Epidermal melanocyte (primary cell): ENCODE measurements around the gene STRN3.

Source experiments
- DNase-seq: peaks from one replicate; pipeline ENCODE4 v3.0.0; 2011; ENCODE audit warnings: low spot score; ENCODE audit not compliant: insufficient read length

Gene STRN3

DNA sequence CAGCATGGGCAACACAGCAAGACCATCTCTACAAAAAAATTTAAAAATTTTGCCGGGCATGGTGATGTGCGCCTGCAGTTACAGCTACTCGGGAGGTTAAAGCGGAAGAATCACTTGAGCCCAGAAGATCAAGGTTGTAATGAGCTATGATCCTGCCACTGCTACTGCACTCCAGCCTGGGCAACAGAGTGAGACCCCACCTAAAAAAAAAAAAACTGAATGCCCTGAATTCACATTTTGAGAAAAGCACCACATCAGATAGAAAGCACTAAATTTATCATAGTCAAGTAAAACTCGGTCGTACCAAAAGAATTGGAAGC is 24.9 kb downstream of the STRN3 start:
- DNase-seq = no peak

DNA sequence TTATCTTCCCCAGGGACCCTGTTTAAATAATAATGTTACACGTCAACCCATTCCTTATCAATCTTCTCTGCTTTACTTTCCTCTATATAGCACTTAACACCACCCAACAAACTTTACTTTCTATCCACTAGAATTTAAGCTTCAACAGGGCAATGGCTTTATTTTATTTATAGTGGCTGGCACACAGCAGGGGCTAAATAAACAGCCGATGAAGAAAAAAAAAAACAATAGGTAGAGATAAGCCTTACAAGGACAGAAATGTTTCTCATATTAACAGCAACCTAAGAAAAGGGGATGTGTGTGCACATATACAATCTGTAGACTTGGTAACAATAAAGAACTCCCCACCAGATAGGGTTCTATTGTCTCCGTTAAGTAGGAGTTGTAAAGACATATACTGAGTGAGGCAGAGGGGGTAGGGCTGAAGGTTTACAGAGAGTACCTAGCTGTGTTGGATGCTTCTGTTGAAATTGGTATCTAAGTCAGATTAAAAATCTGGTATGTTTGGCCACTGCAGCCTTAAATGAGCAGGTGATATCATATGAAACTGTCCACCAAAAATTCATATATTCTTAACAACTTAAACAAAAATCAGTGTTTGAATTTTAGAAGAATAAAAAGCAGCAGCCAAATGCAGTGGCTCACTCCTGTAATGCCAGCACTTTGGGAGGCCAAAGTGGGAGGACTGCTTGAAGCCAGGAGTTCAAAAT is 25.4 kb downstream of the STRN3 start:
- DNase-seq = no peak

DNA sequence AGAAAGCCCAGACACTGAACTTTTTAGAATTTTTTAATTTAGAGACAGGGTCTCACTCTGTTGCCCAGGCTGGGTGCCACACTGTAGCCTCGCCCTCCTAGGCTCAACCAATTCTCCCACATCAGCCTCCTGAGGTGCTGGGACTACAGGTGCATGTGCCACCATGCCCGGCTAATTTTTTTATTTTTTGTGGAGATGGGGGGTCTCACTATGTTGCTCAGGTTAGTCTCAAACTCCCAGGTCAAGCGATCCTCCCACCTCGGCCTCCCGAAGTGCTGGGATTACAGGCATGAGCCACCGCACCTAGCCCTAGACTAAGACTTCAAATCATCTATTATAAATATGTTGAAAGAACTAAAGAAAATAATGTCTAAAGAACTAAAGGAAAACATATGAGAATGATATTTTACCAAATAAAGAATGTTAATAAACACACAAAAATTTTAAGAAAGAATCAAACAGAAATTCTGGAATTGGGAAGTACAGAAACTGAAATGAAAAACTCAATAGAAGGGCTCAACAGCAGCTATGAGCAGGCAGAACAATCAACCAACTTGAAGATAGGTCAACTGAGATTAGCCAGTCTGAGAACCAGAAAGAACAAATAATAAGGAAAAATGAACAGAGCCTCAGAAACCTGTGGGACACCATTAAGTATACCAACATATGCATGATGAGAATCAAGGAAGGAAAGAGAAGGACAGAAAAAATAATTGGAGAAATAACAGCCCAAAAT is 27.0 kb downstream of the STRN3 start:
- no peak for DNase-seq

DNA sequence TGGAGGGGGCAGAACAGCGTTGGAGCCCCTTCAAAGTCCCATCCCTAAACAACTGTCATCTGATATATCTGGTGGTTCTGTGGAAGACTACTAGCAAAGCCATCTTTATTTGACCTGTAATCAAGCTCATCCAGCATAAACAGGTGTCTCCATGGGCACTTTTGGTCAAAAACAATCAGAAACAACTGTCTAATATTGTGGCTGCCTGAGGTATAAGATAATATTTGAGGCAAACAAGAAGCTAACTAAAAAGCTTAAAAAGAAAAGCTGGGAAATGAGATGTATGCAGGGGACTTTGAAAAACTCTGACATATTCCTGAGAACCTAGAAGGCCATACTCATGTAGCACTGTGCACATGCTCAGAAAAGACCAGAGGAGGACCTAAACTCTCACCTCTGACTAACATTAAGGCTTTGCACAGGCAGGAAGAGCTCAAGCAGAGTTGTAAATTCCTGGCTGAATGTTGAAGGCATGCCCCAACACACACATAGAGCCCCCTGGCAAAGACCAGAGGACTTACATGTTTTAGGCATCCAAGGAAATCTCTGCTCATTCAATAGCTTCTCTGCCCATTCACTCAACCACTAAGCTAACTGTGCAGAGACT is 28.0 kb downstream of the STRN3 start:
- DNase-seq = no peak

DNA sequence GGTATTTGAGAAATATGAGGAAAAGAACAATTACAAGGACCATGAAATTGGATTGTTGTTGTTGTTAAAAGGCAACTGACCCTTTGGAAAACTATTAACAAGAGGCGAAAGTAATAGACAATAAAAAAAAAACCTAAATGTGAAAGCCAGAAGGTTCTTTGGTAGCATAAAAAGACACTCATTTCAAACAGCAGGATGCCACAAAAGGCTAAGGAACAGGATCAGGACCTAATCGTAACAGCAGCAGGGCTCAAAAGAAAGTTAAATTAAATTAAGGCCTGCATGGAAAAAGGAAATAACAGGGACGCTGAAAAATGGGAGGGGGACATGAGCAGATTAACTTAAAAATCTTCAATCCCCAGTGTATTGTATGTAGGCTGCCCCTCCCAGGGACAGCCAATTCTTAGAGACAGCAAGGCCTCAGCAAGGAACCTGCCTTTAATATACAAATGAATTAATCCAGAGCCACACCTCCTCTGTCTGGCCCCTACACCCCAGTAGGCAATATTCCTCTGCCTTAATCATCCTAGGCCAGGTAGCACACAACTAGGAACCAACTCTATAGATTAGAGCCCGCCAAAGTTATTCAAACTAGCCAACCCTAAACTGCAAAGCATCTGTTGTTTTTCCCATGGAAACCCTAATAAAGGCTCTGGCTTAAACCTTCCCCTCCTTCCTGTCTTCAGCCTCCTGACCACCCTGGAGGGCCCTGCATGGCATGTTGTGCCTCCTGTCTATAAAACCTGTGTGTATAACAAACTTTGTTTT is 29.1 kb downstream of the STRN3 start:
- no peak for DNase-seq

DNA sequence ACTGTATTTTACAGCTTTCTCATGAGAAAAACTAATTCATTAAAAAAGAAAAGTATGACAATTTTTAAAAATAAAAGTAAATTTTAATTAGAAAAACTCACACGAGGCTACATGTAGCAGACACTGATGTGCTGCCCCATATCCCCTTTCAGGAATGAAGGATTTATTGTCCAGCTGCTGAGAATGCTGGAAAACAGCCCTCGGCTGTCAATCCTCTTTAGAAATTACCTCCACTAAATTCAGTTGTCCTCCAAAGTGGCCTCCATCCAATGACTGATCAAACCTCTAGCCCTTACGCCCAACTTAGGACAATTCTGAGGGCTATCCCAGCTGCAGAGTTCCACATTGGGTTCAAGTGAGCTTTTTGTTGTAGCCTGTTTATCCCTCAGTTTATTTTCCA is 30.5 kb downstream of the STRN3 start:
- no peak for DNase-seq

DNA sequence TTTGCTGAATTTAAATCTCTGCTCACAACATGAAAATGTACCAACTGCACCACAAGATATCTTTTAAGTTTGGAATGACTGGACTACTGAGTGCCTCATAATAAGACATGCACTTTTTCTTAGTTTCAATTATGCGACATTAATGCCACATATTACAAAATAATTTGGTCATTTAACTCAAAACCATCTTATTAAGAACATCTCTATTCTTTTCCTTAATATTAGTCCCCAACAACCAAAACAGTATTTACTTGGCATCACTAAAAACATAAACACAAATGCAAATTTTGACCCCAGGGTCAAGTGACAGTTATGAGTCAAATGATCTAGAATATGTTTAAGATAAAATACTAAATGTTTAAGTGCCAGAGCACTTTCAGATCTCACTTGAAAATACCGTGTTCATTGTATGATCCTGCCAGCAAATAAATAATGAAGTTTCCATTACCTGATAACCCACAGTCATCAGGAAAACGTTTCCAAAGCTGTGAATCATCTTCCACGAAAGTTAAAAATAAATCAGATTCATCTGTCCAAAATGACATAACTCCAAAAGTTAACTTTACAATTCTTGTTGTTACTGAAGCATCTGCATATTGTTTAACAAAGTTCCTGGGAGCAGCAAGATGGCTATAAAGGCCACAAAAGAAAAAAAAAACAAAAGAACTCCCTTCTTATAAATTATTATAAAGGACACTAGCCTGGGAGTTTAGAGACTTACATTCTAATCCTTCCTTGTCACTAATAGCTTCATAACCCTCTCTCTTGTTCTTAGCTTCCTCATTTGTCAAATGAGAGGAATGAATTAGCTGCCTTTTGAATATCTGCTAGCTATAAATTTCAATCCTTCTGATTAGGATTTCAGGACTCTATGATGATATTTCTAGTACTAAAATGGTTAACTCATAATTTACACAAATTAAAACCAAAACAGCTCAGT is 31.2 kb downstream of the STRN3 start:
- DNase-seq = no peak

DNA sequence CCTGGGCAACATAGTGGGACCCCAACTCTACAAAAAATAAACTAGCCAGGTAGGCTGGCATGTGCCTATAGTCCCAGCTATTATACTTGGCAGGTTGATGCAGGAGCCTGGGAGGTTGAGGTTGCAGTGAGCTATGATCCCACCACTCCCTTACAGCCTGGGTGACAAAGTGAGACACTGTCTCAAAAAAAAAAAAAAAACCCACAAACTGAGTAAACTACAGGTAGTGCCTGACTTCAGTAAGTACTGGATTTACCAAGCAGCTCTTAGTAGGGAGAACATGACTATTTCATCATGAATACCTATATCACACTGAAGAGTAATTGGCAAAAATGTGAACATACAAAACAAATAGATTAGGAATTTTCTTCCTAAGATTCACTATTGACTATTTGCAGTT is 33.1 kb downstream of the STRN3 start:
- no peak for DNase-seq

DNA sequence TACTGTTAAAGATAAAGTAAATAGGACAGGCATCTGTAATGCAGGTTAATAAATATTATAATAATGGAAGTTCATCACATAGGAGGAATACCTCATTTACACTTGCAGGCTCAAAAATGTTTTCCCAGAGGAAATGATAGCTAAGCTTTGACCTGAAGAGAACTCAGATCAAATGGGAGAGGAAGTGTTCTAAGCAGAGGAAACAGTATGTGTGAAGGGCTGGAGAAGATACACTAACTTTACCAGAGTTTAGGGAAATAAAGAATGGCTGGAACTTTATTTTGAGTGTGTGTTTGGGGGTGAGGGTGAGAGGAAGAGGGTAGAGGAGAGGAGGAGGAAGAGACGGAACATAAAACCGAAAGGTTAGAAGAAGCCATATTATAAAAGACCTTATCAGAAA is 34.8 kb downstream of the STRN3 start:
- no peak for DNase-seq

DNA sequence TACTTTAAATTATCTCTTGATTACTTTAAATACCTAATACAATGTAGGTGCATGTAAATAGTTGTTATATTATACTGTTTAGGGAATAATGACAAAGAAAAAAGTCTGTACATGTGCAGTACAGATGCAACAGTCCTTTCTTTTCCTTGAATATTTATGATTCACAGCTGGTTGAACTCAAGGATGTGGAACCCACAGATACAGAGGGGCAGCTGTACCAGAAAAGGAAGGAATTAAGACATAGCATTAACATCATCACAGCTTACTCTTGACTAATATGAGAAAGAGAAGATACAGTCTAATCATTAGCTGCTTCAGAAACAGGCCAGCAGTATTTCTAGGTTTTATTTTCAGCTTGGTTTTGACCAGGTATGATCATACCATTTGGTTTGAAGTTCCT is 35.4 kb downstream of the STRN3 start:
- DNase-seq = no peak

DNA sequence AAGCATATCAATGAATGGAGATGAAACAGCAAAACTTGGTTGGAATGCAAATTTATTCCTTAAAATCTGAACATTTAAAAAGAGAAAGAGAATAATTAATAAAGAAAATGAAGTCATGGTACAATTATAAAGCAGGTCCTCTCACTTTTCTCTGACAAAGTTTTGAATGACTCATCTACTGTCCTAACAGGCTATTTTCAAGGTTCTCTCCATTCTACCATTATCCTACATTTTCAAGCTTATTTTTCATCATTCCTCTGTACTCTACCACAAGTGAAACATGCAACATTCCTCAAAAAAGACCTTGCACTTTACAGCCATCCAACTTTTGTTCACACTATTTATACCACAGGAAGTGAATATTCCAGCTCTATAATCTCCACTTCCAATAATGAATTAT is 37.7 kb downstream of the STRN3 start:
- DNase-seq = no peak

DNA sequence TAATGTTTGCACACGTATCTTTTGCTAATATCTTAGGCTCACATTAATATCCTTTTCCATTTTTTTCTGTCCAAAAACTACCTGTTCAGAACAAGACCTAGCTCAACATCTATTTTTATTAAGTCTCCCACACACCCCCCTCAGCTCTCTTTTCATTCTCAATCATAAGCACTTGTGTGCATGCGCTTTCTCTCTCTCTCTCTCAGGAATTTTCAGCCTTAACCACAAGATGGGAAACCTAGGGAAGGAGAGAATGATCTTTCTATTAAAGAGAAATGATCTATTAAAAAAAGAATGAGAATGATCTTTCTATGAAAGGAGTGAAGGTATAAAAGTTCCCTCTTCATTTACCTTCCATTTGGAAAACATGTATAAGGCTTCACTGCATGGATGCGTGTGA is 40.4 kb downstream of the STRN3 start:
- no peak for DNase-seq

DNA sequence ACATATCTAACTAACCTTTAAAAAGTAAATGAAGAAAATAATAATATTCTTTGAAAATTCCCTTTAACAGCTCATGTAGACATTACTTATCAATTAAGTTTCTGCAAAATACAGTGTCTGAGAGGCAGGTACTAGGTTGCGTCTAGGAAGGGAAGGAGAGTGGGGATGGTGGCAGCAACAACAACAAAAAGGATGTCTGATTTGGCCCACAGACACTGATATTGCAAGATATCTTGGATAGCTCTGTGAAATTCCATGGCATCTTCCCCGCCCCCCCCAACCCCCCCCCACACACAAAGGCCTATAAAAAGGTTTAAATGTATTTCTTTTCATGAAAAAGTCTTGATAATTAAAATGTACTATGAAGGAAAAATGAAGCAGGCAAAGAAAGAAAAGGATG is 42.3 kb downstream of the STRN3 start:
- DNase-seq = no peak

DNA sequence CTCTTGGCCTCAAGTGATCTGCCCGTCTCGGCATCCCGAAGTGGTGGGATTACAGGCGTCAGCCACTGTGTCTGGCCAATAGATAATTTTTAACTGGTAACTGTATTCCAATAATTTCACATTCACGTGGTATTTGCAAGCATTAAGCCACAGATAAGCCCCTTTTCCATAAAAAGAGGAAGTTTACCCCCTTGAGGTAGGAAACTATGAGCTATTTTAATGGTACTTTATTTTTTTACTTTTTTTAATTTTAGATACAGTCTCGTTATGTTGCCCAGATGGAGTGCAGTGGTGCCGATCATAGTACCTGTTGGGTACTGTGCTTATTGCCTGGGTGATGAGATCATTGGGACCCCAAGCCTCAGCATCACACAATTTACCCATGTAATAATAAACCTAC is 43.6 kb downstream of the STRN3 start:
- DNase-seq = no peak

DNA sequence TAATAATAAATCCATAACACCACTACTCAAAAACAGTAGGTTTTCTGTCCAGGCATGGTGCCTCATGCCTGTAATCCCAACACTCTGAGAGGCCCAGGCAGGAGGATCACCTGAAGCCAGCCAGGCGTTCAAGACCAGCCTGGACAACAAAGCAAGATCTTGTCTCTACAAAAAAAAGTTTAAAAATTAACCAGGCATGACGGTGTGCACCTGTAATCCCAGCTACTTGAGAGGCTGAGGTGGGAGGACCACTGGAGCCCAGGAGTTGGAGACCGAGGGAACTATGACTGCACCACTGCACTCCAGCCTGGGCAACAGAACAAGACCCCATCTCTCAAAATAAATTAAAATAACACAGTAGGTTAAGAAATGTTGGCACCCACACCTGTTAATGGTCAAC is 45.2 kb downstream of the STRN3 start:
- no peak for DNase-seq

DNA sequence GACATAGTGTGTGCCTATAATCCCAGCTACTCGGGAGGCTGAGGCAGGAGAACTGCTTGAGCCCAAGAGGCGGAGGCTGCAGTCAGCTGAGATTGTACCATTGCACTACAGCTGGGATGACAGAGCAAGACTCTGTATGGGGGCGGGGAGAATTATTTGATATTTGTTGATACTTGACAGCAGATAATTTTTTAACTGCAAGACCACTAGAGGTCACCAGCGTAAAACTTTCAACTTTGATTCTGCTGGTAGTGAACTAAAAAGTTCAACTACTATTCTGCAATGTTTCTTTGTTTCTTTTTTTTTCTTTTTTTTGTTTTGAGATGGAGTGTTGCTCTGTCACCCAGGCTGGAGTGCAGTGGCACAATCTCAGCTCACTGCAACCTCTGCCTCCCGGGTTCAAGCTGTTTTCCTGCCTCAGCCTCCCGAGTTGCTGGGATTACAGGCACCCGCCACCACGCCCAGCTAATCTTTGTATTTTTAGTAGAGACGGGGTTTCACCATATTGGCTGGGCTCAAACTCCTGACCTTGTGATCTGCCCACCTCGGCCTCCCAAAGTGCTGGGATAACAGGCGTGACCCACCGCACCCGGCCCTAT is 46.0 kb downstream of the STRN3 start:
- peak; percentile 68 for DNase-seq

DNA sequence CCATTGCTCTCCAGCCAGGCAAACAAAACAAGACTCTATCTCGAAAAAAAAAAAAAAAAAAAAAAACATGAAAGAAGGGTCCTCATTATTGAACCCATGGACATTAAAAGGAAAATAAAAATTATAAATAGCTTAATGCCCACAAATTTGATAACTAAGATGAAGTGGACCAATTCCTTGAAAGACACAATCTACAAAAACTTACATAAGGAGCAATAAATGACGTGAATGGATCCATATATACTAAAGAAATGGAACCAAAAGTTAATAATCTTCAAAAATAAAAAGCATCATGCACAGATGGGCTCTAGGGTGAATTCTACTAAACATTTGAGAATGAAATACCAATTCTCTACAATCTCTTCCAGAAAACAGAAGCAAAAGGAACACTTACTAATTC is 48.4 kb downstream of the STRN3 start:
- DNase-seq = no peak

DNA sequence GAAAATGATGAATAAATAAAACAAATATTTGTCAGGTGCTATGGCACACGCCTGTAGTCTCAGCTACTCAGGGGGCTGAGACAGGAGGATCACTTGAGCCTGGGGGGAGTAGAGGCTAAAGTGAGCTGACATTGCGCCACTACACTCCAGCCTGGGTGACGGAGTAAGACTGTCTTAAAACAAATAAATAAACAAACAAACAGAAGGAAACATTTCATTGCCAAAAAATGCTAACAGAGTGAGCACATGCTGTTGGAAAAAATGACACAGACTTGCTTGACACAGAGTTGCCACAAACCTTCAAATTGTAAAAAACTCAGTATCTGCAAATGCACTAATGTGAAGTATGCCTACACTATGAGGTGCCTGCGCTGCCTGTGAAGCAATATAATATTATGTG is 51.6 kb downstream of the STRN3 start:
- DNase-seq = no peak

DNA sequence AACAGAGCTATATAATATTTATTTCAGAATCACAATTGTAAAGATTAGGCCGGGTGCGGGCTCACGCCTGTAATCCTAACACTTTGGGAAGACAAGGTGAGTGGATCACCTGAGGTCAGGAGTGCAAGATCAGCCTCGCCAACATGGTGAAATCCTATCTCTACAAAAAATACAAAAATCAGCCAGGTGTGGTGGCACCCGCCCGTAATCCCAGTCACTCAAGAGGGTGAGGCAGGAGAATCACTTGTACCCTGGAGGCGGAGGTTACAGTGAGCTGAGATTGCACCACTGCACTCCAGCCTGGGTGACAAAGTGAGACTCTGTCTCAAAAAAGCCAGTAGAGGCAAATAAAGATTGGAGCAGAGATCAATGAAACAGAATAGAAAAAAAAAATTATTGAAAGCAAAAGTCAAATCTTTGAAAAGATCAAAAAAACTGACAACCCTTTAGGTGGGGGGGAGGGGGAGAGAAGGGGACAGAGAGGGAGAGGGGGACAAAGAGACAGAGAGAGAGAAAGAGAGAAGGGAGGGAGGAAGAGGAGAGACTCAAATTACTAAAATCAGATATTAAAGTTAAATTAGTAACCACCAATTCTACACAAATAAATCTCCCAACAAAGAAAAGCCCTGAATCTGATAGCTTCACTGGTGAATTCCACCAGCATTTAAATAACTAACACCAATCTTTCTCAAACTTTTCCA is 53.1 kb downstream of the STRN3 start:
- DNase-seq = no peak
